ENCODE measurements around the gene MCRS1.

Gene MCRS1

DNA sequence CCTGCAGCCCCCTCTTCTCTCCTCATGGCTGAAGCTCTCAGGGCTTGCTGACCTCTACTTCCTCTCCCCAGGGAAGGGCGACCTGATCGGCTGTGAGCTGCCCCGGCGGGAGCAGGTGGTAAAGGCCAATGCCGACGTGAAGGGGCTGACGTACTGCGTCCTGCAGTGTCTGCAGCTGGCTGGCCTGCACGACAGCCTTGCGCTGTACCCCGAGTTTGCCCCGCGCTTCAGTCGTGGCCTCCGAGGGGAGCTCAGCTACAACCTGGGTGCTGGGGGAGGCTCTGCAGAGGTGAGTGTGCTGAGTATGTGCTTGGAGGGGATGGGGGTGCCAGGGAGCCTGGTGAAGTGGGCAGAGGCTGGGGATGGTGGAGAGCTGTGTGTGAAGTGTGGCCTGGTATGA lies 13.7 kb downstream of the MCRS1 start:
- Mint-ChIP-seq H3K9me3 (no peaks in the 10 kb centered on the region), H3K27ac (no peak overlapping the region), H3K27me3 (no peaks in the 10 kb centered on the region), H3K4me1 (ENCODE audit: low read depth) (no peaks in the 10 kb centered on the region), H3K4me3 (no peak overlapping the region), H3K36me3 (ENCODE audit: low read depth) (peaks cover 28% of the 10 kb centered on the region)
- DNase-seq = no peak

DNA sequence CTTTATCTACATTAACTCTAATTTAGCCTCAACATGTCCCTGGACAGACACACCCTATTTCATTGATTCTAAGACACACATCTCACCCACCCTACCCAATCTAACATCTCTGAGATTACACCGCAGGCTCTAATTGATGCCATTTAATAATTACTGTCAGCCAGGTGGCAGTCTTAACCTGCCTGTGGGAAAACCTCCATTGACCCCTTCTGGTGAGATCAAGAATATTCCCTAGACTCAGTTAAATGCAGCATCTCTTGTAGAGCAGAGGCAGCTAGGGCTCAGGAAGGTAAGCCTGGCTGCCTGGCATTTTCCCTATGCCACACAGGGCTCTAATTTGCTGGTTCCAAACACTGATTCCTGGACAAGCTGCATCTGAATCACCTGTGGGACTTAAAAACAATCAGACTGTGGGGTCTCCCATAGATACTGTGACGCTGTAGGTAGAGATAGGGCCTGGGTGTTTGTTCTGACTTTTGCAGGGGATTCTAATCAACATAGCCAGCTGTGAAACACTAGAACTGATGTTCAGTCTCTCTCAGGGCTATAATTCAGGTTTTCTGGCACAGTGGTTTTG lies 14.3 kb downstream of the MCRS1 start:
- peaks cover 3% of the 10 kb centered on the region for H3K4me1 Mint-ChIP-seq (ENCODE audit: low read depth)
- peaks cover 3% of the 10 kb centered on the region for H3K27me3 Mint-ChIP-seq
- no peak overlapping the region for H3K27ac Mint-ChIP-seq
- H3K4me3 Mint-ChIP-seq = no peak overlapping the region
- no peak for DNase-seq
- no peaks in the 10 kb centered on the region for H3K9me3 Mint-ChIP-seq
- peaks cover 21% of the 10 kb centered on the region for H3K36me3 Mint-ChIP-seq (ENCODE audit: low read depth)

DNA sequence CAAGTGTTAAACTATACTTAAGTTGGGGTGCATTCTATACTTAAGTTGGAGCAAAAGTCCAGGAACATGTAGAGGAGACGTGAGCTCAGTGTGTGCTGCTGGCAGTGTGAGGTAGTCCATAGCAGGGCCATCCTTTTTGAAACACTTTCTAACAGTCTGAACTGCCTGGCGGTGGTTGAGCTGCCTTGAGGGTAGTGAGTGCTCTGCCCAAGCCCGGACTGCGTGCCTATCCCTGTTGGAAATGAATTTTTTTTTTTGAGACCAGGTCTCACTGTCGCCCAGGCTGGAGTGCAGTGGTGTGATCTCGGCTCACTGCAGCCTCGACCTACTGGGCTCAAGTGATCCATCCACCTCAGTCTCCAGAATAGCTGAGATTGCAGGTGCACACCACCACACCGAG lies 15.0 kb downstream of the MCRS1 start:
- DNase-seq = no peak
- H3K27me3 Mint-ChIP-seq = peaks cover 9% of the 10 kb centered on the region
- no peak overlapping the region for H3K4me3 Mint-ChIP-seq
- no peaks in the 10 kb centered on the region for H3K9me3 Mint-ChIP-seq
- peaks cover 10% of the 10 kb centered on the region for H3K4me1 Mint-ChIP-seq (ENCODE audit: low read depth)
- peaks cover 15% of the 10 kb centered on the region for H3K36me3 Mint-ChIP-seq (ENCODE audit: low read depth)
- H3K27ac Mint-ChIP-seq = no peak overlapping the region

DNA sequence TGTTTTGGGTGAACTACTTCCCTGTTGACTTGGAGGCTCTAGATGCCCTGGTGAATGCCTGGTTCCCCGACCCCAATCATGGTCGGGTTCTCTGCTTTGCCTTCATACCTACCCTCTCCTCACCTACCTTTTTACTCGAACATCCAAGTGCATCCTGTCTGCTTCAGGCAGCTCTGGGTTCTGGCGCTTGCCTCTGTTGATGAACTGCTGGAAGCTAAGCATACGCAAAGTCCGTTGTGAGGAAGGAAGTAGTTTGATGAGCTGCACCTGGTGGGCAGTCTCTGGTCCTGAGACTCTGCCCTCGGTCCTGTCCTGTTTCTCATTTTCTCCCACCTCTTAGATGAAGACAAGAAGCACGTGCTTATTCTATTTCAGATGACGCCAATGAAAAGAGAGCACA lies 15.5 kb downstream of the MCRS1 start:
- no peaks in the 10 kb centered on the region for H3K9me3 Mint-ChIP-seq
- peaks cover 14% of the 10 kb centered on the region for H3K36me3 Mint-ChIP-seq (ENCODE audit: low read depth)
- no peak overlapping the region for H3K27ac Mint-ChIP-seq
- H3K4me1 Mint-ChIP-seq (ENCODE audit: low read depth) = peaks cover 13% of the 10 kb centered on the region
- H3K27me3 Mint-ChIP-seq = peaks cover 13% of the 10 kb centered on the region
- DNase-seq = no peak
- no peak overlapping the region for H3K4me3 Mint-ChIP-seq

DNA sequence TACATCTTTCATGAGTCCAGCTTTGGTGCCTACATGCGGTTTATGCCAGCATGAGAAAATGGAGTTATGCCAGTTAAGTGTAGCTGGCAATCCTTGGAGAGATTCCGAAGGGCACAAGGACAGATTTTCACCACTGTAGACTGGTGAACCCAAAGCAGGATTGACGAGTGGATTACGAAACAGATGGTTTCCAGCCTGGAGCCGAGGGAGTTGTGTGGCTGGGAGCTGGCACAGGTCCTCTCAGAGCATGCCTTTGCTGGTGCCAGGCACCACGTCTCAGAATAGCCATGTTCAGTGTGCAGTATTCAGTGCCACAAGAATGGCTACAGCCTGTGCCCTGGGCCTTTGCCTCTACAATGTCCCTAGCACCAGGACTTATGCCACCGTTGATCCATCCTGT lies 15.9 kb downstream of the MCRS1 start:
- H3K4me3 Mint-ChIP-seq = no peak overlapping the region

DNA sequence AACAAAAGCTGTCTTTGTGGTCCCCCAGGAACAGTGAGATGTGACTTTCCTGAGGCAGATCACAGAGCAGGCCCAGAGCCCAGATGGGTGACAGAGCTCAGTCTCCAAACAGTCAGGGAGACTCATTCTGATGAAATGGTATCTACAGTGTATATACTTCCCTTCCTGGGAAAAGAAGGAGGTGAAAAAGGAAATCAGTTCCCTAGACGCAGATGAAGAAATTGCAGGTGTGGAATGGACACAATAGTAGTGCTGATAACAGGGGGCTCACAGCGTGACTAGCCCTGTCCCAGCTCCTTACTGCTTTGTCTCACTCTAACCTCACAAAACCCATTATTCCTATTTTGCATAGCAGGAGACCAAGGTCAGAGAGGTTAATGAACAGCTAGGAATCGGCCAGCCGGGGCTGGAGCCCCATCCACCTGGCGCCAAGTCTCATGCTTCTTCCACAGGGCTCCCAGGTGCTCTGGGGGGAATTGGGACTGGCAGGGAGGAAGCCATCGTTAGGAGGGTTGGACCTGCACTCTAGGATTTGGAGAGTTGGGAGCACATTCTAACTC lies 17.2 kb downstream of the MCRS1 start:
- no peak overlapping the region for H3K27ac Mint-ChIP-seq
- no peaks in the 10 kb centered on the region for H3K9me3 Mint-ChIP-seq
- H3K4me3 Mint-ChIP-seq = peak overlapping the region; percentile 34
- H3K36me3 Mint-ChIP-seq (ENCODE audit: low read depth) = peaks cover under 1% of the 10 kb centered on the region
- peaks cover 16% of the 10 kb centered on the region for H3K4me1 Mint-ChIP-seq (ENCODE audit: low read depth)
- peaks cover 16% of the 10 kb centered on the region for H3K27me3 Mint-ChIP-seq
- no peak for DNase-seq

More for the DNA sequence above, 15.9 kb downstream of the MCRS1 start:
- Mint-ChIP-seq H3K9me3 (no peaks in the 10 kb centered on the region), H3K4me1 (ENCODE audit: low read depth) (peaks cover 16% of the 10 kb centered on the region), H3K27me3 (peaks cover 16% of the 10 kb centered on the region), H3K27ac (no peak overlapping the region), H3K36me3 (ENCODE audit: low read depth) (peaks cover 13% of the 10 kb centered on the region)
- no peak for DNase-seq

DNA sequence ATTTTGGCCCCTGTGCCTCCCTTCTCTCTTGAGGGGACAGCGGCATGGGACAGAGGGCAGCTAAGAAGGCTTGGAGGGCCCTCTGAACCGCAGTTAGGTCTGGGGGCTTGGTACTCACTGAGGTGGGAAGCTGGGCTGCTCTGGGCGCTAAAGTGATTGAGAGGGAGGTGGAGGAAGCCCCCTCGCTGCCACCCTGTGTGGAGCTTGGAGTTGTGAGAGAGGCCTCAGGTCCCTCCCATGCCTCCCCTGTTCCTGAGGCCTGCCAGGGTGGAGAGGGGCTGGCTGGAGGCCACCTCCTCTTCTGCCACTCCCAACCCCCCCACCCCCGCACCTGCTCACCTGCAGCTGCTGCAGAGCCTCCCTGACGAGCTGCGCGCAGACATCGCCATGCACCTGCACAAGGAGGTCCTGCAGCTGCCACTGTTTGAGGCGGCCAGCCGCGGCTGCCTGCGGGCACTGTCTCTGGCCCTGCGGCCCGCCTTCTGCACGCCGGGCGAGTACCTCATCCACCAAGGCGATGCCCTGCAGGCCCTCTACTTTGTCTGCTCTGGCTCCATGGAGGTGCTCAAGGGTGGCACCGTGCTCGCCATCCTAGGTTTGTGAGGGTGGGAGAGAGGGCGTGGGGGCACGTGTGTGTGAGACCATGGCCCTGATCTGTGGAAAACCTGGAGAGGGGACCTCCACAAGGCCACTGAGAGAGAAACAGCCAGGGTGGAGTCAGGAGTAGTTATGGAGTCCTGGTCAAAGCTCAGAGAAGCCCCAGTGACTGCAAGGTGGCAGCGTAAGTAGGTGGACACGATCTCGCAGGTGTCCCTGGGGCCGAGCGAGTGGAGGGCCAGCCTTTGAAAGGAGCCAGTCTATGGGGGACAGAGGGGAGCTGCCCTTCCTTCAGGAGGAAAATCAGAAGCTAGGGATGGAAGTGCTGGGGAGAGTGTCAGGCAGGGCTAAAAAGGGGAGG lies 17.9 kb downstream of the MCRS1 start:
- no peak for DNase-seq
- peak overlapping the region; percentile 59 for H3K27ac Mint-ChIP-seq
- peaks cover 16% of the 10 kb centered on the region for H3K27me3 Mint-ChIP-seq

DNA sequence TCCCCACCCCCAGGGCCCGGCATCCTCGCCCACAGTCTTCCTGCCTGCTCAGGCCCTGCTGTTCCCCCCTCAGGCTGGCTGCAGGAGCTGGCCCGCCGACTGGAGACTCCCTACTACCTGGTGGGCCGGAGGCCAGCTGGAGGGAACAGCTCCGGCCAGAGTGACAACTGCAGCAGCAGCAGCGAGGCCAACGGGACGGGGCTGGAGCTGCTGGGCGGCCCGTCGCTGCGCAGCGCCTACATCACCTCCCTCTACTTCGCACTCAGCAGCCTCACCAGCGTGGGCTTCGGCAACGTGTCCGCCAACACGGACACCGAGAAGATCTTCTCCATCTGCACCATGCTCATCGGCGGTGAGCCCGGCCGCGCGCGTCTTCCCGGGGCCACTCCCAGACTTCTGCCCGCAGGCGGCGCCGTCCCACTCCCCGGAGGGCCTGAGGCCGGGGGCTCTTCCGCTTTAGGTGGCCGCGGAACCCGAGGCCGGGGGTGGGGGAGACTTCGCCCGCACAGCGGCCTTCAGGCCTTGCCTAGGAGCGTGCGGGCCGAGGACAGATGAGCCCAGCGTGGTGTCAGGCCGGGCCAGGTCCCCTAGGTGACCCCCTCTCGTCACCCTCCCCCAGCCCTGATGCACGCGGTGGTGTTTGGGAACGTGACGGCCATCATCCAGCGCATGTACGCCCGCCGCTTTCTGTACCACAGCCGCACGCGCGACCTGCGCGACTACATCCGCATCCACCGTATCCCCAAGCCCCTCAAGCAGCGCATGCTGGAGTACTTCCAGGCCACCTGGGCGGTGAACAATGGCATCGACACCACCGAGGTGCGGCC lies 18.9 kb downstream of the MCRS1 start:
- Mint-ChIP-seq H3K27me3 (peaks cover 16% of the 10 kb centered on the region), H3K36me3 (ENCODE audit: low read depth) (no peaks in the 10 kb centered on the region), H3K4me3 (peak overlapping the region; percentile 76), H3K4me1 (ENCODE audit: low read depth) (peaks cover 16% of the 10 kb centered on the region), H3K9me3 (no peaks in the 10 kb centered on the region), H3K27ac (peak overlapping the region; percentile 71)
- DNase-seq = peak; percentile 66

More for the DNA sequence above, 17.9 kb downstream of the MCRS1 start:
- H3K36me3 Mint-ChIP-seq (ENCODE audit: low read depth) = no peaks in the 10 kb centered on the region
- no peaks in the 10 kb centered on the region for H3K9me3 Mint-ChIP-seq
- peak overlapping the region; percentile 76 for H3K4me3 Mint-ChIP-seq
- peaks cover 16% of the 10 kb centered on the region for H3K4me1 Mint-ChIP-seq (ENCODE audit: low read depth)

DNA sequence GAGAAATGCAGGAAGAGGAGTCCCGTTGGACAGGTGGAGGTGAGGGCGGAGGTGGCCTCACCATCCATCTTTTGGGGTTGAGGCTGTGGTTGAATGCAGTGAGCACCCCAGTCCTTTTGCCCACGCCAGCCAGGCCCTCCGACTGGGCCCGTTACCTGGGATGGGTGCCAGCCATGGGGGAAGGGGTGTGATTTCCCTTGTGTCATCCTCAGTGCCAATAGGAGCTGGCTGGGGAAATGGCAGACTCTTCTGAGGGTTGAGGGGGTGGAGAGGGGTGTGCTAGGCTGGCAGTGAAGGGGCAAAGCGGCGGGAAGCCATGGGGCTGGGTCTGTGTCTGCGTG lies 19.5 kb downstream of the MCRS1 start:
- Mint-ChIP-seq H3K27me3 (peaks cover 16% of the 10 kb centered on the region), H3K27ac (peak overlapping the region; percentile 22), H3K36me3 (ENCODE audit: low read depth) (no peaks in the 10 kb centered on the region), H3K9me3 (no peaks in the 10 kb centered on the region), H3K4me3 (peak overlapping the region; percentile 76), H3K4me1 (ENCODE audit: low read depth) (peaks cover 16% of the 10 kb centered on the region)
- no peak for DNase-seq

DNA sequence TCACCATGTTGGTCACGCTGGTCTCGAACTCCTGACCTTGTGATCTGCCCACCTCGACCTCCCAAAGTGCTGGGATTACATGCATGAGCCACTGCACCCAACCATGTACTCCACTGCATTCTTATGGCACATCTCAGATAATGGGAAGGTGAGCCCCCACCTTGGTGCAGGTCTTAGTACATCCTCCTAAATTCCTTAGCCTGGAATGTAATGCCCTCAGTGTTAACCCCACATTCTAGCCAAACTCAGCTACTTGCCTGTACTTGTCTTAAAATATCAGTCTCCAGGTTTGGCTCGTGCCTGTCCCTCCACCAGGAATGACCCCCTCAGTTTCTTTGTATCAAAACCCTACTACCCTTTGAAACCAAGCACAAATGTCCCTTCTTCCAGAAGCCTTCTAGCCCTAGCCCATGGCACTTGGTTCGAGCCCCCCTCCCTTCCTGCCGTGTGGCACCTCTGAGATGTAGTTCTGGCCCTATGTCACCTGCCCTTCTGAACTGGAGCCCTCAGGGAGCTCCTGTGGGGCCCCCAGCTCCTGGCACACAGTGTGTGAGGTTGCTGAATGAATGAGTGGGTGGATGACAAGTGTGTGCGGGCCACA lies 20.8 kb downstream of the MCRS1 start:
- no peaks in the 10 kb centered on the region for H3K9me3 Mint-ChIP-seq
- DNase-seq = no peak
- peaks cover 16% of the 10 kb centered on the region for H3K27me3 Mint-ChIP-seq
- no peaks in the 10 kb centered on the region for H3K36me3 Mint-ChIP-seq (ENCODE audit: low read depth)
- no peak overlapping the region for H3K4me3 Mint-ChIP-seq
- H3K27ac Mint-ChIP-seq = no peak overlapping the region
- peaks cover 16% of the 10 kb centered on the region for H3K4me1 Mint-ChIP-seq (ENCODE audit: low read depth)

DNA sequence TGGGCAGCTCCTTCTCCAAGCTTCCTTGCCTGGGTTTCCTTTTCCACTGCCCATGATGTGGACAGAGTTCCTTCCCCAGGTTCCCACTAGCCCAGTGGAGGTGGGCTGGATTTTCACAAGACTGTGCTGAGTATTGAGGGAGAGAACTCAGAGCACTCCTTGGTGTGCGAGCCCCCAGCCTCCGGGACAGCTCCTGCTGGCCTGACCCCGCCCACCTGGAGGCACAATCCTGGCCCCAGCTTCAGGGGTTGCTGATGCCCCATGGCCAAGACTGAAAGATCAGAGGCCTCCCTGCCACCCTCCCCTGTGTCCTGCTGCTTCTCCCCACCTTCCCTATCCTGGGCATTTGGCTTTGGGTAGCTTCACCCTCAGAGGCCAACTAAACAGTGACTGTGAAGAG lies 21.5 kb downstream of the MCRS1 start:
- Mint-ChIP-seq H3K27ac (no peak overlapping the region), H3K9me3 (no peaks in the 10 kb centered on the region), H3K27me3 (peaks cover 16% of the 10 kb centered on the region), H3K4me1 (ENCODE audit: low read depth) (peaks cover 16% of the 10 kb centered on the region), H3K4me3 (no peak overlapping the region), H3K36me3 (ENCODE audit: low read depth) (no peaks in the 10 kb centered on the region)
- no peak for DNase-seq

DNA sequence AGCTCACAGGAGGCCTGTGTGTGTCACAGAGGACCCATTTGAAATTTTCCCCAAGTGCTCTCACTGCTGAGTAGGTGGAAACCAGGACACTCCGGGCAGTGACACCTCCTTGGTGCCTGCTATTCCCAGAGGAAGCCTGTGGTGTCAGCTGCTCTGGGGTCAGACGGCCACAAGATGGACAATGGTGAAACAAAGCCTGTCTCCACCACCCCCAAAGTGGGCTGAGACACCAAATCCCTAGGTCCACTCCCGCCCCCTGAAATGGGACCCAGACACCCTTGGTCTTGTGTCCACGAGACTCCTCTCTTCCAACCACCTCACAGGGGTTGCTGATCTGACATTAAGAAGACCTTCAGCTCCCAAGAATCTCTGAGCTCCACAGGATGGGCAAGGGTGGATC lies 22.1 kb downstream of the MCRS1 start:
- Mint-ChIP-seq H3K27ac (no peak overlapping the region), H3K4me3 (no peak overlapping the region), H3K9me3 (no peaks in the 10 kb centered on the region), H3K4me1 (ENCODE audit: low read depth) (peaks cover 20% of the 10 kb centered on the region), H3K27me3 (peaks cover 17% of the 10 kb centered on the region), H3K36me3 (ENCODE audit: low read depth) (no peaks in the 10 kb centered on the region)
- no peak for DNase-seq

DNA sequence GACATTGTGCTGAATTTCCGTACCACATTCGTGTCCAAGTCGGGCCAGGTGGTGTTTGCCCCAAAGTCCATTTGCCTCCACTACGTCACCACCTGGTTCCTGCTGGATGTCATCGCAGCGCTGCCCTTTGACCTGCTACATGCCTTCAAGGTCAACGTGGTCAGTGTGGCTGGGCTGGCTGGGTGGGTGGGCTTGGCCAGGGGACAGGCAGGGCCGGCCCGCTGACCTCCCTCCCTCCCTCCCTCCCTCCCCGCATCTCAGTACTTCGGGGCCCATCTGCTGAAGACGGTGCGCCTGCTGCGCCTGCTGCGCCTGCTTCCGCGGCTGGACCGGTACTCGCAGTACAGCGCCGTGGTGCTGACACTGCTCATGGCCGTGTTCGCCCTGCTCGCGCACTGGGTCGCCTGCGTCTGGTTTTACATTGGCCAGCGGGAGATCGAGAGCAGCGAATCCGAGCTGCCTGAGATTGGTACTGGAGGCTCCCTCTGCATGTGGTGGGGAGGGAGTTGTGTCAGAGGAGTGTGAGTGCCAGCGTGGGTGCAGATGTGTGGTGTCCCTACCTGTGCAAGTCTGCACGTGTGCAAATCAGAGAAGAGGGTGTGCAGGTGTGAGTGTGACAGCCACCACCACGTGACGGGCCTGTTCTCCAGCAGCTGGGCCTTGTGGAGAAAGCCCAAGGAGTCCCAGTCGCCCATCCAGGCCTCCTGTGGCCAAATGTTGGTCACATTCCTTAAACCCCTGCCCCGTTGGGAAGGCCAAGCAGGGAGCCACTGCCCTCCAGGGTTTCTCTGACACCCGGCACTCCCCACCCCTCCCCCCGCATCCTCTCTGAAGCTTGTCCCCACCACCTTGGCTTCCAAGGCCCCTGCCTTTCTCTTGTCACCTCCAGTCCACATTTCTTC lies 23.8 kb downstream of the MCRS1 start:
- Mint-ChIP-seq H3K27ac (no peak overlapping the region), H3K4me1 (ENCODE audit: low read depth) (peaks cover 27% of the 10 kb centered on the region), H3K36me3 (ENCODE audit: low read depth) (no peaks in the 10 kb centered on the region), H3K9me3 (no peaks in the 10 kb centered on the region), H3K27me3 (peaks cover 30% of the 10 kb centered on the region), H3K4me3 (no peak overlapping the region)
- DNase-seq = peak; percentile 26
